NK-92 treated with Interleukin-12 subunit alpha and Interleukin-12 subunit beta, amount 100 ng/mL, for 24 hours (cell line): ENCODE data around the gene SPRR1B.
"Not testable (repeated sequence)": the region's sequence is repeated elsewhere in the genome, so short reads cannot be mapped to it uniquely, and the experiment has no call there.

Experiments used
- DNase-seq: peaks from one replicate; lab custom pipeline; 2025; lab: John Stamatoyannopoulos, UW

The SPRR1B gene

GRCh38 chr1:153040950-153041631, 10.1 kb downstream of the SPRR1B start, which contains the start of gene SPRR2D:
Gene SPRR2D (minus strand): TSS chr1:153041120. CDS start chr1:153040346, 774 bp downstream.
- DNase-seq: no peak

DNA sequence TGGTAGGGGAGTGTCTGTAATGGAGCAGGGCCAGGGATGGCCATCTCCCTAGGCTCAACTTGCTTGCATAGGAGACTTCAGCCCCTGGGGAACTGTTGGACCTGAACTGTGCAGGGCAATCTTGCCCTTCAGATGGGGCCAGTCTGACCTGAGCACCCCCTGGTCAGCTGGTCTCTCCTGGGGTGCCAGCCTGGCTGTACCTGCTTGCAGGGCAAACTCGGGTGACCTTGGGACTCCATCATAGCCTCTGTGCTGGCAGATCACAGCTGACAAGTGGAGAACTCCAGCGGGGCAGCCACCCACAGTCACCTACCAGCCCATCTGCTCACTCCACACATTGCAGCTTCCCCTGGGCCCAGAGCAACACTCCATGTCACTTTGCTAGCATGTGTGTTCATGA, 18.2 kb downstream of the SPRR1B start:
- no peak for DNase-seq

- not testable (repeated sequence) for DNase-seq
Observed at GRCh38 chr1:153056111-153056510, 25.1 kb downstream of the SPRR1B start.

GRCh38 chr1:153057375-153057774, 26.4 kb downstream of the SPRR1B start, which contains the start of gene SPRR2A:
Gene SPRR2A (minus strand): TSS chr1:153057512. CDS start chr1:153056735, 777 bp downstream.
- no peak for DNase-seq

- no peak for DNase-seq
Observed at GRCh38 chr1:153058154-153058553, 27.2 kb downstream of the SPRR1B start.

GRCh38 chr1:153058826-153059784, 28.1 kb downstream of the SPRR1B start:
- DNase-seq: no peak

- DNase-seq: no peak
Observed at GRCh38 chr1:153070243-153070642, 39.2 kb downstream of the SPRR1B start.

GRCh38 chr1:153071511-153071910, 40.5 kb downstream of the SPRR1B start, which contains the start of gene SPRR2B:
Gene SPRR2B (minus strand): TSS chr1:153071611. CDS start chr1:153070839, 772 bp downstream.
- no peak for DNase-seq

- DNase-seq: no peak
Observed at GRCh38 chr1:153072806-153073726, 42.1 kb downstream of the SPRR1B start.

DNA sequence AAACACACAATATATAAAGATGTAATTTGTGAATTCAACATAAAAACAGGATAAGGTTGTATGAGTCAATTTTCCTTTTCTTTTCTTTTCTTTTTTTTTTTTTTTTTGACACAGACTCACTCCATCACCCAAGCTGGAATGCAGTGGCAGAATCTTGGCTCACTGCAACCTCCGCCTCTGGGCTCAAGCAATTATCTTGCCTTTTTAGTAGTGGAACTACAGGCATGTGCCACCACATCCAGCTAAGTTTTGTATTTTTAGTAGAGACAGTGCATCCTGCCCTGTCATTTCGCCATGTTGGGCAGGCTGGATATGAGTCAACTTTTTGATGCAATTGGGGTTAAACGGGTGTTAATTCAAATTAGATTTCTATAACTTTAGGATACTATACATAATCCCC, 50.7 kb downstream of the SPRR1B start:
- no peak for DNase-seq
